SKM-1 (cell line): ENCODE measurements around the gene MED12L.
"Not testable (repeated sequence)": the region's sequence is repeated elsewhere in the genome, so short reads cannot be mapped to it uniquely, and the experiment has no call there.

ENCODE experiments used
- DNase-seq: peaks from one replicate; lab custom pipeline; 2025; ENCODE audit not compliant: unreplicated experiment; lab: John Stamatoyannopoulos, UW

Gene MED12L

GRCh38 chr3:151085227-151085888, at the start of gene MED12L:
Gene MED12L, plus strand, starts transcription at chr3:151085664. Its CDS starts 1,263 bp downstream, at chr3:151086927.
- peak; percentile 46 for DNase-seq

- DNase-seq: no peak
Measured at GRCh38 chr3:151037746-151038477, 47.6 kb upstream of the MED12L start.

DNA sequence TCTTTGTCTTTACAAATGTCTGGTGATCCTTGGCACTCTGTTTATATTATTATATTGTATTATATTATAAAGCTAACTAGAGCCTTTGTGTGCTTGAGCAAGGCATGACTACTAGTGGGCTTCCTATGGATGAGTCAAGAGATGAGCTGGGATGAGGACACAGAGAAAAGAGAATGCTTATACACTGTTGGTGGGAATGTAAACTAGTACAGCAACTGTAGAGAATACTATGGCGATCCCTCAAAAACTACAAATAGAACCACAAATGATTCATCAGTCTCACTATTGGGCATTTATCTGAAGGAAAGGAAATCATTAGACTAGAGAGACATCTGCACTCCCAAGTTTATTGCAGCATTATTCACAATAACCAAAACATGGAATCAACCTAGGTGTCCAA, 40.8 kb upstream of the MED12L start:
- no peak for DNase-seq

DNA sequence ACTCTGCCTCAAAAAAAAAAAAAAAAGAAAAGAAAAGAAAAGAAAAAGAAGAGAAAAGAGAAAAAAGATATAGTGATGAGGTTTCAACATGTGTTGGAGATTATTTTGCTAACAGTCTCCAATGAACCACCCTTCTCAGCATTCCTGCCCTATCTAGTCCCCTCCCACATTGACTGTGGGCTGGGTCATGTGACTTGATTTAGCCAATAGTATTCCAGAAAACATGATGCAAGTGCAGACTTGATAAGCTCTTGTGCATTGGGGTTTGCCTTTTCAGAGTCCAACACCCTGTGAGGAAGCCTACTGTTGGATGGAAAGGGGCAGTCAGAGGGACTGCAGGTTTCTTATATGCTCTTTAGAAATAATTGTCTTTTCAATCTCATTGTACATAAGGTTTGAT, 37.8 kb upstream of the MED12L start:
- no peak for DNase-seq

GRCh38 chr3:151051533-151051932, 33.9 kb upstream of the MED12L start:
- no peak for DNase-seq

DNA sequence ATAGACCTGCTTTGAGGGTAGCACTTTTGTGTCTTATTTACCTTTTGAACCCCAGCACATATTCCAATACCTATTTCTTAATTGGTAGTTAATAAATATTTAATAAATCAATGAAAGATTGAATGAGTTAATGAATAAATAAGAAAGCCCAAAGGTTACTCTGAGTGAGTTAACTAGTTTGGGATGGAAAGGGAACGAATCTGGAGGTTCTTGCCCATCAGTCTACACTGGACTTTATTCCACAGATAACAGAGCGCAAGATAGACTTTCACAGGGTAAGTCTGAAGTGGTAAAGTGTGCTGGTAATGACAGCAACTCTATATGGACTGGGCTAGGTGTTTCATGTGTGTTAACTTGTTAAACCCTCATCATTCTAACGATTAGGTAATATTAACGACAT, 33.1 kb upstream of the MED12L start:
- DNase-seq: no peak

DNA sequence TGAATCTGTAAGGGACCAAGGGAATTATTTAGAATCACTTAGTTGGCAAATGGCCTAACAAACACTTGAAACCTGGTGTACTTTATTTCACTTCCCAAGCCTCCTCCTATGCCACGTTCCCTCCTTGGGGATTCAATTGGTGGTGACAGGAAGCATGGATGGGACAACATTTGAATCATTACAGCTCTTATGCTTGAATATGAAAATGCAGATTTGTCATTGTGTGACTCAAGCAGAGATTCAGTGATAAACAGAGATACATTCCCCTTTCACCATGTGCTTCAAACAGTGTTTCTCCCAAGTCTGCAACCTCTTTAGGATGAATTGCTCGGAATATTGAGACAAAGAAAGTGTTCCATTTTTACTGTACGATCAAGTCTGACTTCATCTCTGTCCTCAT, 32.7 kb upstream of the MED12L start:
- DNase-seq: no peak

DNA sequence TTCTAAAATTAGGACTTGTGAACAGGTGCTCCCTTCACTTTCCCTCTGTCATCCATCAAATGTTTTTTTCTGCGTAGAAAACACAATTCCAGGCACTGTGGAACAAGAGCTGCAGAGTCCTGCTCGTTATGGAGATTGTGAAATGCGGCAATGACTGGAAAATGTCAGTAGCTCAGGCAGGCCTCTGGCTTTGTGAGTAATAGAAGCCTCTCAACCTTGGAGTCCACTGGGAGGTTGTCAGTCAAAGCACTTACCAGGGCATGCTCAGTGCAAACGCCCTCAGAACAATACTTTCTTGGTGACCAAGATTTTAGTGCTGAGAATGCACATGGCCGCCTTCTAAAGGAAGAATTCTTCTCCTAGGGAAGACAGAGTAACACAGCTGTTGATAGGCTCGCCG, 26.7 kb upstream of the MED12L start:
- no peak for DNase-seq

GRCh38 chr3:151062611-151063010, 22.9 kb upstream of the MED12L start:
- DNase-seq: no peak

- DNase-seq: no peak
Measured at GRCh38 chr3:151067158-151067557, 18.3 kb upstream of the MED12L start.

- not testable (repeated sequence) for DNase-seq
Measured at GRCh38 chr3:151072842-151073241, 12.6 kb upstream of the MED12L start.

- DNase-seq: no peak
Measured at GRCh38 chr3:151074256-151074655, 11.2 kb upstream of the MED12L start.

GRCh38 chr3:151075869-151076562, 9.4 kb upstream of the MED12L start:
- no peak for DNase-seq

GRCh38 chr3:151076626-151077025, 8.8 kb upstream of the MED12L start:
- DNase-seq: no peak

DNA sequence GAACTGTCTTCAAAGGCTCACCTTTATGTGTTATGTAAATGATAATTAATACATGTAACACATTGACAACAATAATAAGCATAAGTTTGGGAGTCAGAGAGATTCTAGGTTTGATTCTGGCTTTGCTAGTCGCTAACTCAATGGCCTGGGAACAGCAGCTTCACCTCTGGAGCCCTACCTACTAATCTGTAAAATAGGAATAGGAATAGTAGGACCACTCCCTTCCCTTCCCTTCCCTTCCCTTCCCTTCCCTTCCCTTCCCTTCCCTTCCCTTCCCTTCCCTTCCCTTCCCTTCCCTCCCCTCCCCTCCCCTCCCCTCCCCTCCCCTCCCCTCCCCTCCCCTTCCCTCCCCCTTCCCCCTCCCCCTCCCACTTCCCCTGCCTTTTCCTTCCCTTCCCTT, 4.4 kb upstream of the MED12L start:
- DNase-seq: not testable (repeated sequence)

DNA sequence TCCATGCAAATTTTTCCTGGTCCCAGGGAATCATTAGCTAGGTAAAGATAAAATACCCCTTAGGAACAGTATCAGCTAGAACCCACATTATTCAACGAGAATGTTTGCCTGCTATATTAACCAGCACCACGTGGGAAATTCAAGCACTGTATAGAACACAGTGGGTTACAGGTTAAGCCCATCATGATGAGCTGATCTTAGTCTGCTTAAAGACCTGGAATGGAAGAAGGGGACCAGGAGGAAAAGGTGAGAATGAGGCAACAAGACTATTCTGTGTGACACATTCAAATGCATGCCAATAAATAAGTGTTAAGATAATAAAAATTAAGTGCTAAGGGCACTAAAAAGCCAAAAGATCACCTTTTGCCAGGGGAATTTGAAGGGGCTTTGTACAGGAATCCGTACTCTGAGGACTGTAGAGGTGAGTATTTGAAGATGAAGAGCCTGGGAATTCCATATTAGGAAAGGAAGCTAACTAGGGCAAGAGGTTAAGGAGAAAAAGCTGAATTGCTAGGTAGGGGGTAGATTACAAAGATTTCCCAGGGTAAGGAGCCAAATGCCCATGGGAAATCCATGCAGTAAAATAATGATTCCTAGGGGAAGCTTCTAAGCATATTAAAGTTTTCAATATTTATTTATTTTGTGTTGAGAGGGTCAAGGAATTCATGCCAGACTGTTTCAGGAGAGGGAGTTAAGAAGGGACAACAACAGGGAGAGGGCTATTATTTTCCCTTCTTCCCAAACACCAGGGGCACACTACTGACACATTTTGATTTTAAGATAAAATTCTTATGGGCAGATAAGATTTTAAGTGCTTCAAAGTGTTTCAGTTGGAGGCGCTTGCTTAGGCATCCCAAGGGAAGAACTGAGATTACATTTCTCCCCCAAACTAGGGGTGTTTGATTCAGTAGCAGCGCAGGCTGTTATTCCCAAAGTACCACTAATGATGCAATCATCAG, 2.3 kb upstream of the MED12L start:
- DNase-seq: no peak

DNA sequence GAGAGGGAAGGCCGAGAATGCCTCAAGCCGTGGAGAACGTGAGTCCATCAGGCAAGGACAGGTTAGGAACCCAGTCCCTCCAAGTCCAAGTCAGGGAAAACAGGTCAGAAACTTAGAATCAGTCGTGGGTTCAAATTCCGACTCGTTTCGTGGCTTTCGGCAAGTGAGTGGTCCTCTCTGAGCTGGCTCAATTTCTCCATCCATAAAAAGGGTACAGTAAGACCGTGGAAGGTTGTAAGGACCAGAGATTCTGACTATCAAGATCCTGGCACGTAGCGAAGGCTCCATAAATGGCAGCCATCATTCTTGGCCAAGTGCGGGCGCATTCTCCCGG, 604 bp upstream of the MED12L start:
- DNase-seq: no peak

DNA sequence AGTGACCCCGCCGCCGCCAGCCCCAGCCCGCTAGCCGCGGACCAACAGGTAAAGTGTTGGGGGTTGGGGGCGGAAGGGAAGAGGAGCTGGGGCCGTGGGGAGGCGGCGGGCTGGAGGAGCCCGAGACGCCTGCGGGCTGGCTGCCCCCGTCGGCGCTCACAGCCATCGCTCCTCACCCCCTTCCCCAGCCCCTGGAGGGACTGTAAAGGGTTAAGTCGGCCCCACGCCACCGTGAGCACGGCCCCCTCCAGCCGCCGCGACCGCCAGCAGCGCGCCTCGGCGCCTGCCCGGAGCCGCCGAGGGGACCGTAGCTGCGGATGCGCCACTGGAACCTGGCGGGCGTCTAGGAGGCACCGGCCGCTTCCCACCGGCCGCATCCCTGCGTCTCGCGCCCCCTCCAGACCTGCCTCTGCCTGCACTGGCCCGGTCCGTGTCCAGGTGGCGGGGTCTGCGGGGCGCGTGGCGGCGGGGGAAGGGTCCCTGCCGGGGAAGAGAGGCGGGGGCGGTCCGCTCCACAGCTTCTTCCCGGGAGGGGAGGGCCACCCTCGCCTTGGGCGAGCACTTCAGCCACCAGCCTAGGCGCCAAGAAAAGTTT, 522 bp downstream of the MED12L start:
- no peak for DNase-seq

DNA sequence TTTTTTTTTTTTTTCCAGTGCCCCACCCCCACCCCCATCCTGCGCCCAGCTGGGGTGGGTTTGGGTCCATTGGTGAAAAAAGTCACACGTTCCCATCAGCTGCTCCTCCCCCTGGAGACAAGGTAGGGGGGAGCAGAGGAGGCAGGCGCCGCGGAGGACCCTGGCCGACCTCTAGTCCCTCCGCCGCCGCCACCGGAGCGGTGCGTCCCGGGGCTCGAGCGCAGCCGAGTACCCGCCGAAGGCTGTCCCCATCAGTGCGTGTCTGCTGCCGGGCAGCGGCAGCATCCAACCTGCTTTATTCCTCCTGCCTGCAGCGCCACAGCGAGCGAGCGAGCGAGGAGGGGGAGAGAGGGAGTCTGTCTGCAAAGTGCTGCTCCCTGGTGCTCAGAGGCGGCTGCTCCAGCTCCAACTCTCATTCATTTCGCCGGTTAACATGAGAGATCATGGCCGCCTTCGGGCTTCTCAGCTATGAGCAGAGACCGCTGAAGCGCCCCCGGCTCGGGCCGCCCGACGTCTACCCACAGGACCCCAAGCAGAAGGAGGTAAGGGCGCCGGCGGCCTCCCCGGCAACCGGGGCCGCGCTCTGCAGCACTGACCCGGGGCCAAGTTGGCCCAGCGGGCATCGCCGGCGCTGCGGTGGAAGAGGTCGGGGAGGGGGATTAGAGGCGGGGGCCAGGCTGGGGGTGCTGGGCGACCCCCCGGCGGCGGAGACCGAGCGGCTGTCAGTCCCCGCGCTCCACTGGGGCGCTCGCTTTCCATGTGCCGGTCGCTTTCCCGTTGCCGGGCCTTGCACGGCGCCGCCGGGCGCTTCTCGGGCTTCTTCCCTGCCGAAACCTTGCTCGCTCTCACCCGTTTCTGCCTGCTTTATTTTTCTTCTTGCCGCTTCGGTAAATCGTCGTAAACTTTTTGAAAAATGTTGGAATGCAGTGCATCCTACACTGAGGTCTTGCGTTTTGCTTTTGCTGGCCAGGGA, 1.3 kb downstream of the MED12L start:
- DNase-seq: peak; percentile 86

GRCh38 chr3:151087648-151088047, 2.2 kb downstream of the MED12L start:
- DNase-seq: no peak
